Stimulated activated CD4-positive, alpha-beta T cell treated with anti-CD3 and anti-CD28 coated beads, Interleukin-4, amount 100 ng/mL, for 1 hour (primary cell): ENCODE measurements around the gene OR10A4.
"Not testable (repeated sequence)": the region's sequence is repeated elsewhere in the genome, so short reads cannot be mapped to it uniquely, and the experiment has no call there.

Source experiments
- DNase-seq: peaks from one replicate; pipeline ENCODE4 v3.0.0-alpha.2; 2020

Gene OR10A4

GRCh38 chr11:6900327-6900999 is 24.0 kb downstream of the OR10A4 start:
- DNase-seq = no peak

GRCh38 chr11:6904804-6905203 is 28.4 kb downstream of the OR10A4 start:
- not testable (repeated sequence) for DNase-seq

GRCh38 chr11:6911378-6911777 is 35.0 kb downstream of the OR10A4 start:
- no peak for DNase-seq

- DNase-seq = no peak
Observed at GRCh38 chr11:6911948-6912347, 35.5 kb downstream of the OR10A4 start.

GRCh38 chr11:6919698-6920097 is 43.3 kb downstream of the OR10A4 start:
- no peak for DNase-seq

GRCh38 chr11:6920702-6921101 is 44.3 kb downstream of the OR10A4 start, which contains the start of gene OR2D3:
Gene OR2D3 (plus strand): TSS chr11:6921002. CDS start chr11:6921002, 0 bp downstream.
- DNase-seq = no peak

GRCh38 chr11:6925007-6925577 is 48.7 kb downstream of the OR10A4 start:
- no peak for DNase-seq

- no peak for DNase-seq
Observed at GRCh38 chr11:6925636-6926207, 49.3 kb downstream of the OR10A4 start.

- DNase-seq = peak; percentile 20
Observed at GRCh38 chr11:6926208-6927029, 50.0 kb downstream of the OR10A4 start, which contains the start of gene ZNF215. Gene ZNF215 (plus strand): TSS chr11:6926426. CDS start chr11:6932273, 5,847 bp downstream.

GRCh38 chr11:6927030-6927617 is 50.7 kb downstream of the OR10A4 start:
- DNase-seq = no peak
